ENCODE data around the gene ARHGEF4. TPM values are rescaled to one million over a fixed set of nuclear protein-coding genes. Genes with fewer than 3 reads are reported as not detected.

The ARHGEF4 gene
- total and polyA plus RNA-seq, 2 donors (not counting 3 experiments of a cell fraction or from before 2014, with no cell fraction given) = not detected

GRCh38 chr2:130908832-130909231 is 72.1 kb downstream of the ARHGEF4 start:
- dilution Hi-C loops (cut with MboI; ENCODE audit: extremely low pct_ligation_motif_present, low sequenced_read_pairs) = no loop called here
- no peaks in the 10 kb centered on the region for H3K9me3 ChIP-seq (replicated peaks; ENCODE audit: control insufficient read depth, insufficient read depth, low read length)
- intact Hi-C loops (cut with micrococcal nuclease) = no loop called here

More at GRCh38 chr2:130908832-130909231, 72.1 kb downstream of the ARHGEF4 start:
- Histone ChIP-seq H3K4me2 (ENCODE audit: insufficient read depth, low read length) (no peak overlapping the region), H3K4me1 (ENCODE audit: control insufficient read depth, extremely low read depth, insufficient read depth, low read length) (no peaks in the 10 kb centered on the region), H3K79me2 (ENCODE audit: control insufficient read depth, insufficient read depth, low read length) (no peaks in the 10 kb centered on the region), H3K9ac (replicated peaks; ENCODE audit: extremely low read depth, insufficient read depth, low read length) (no peak overlapping the region), H3K27me3 (ENCODE audit: control insufficient read depth in 2 of 2, insufficient read depth in 2 of 2, low read length in 2 of 2) (no peaks in the 10 kb centered on the region), H3K9me1 (replicated peaks; ENCODE audit: control insufficient read depth, extremely low read depth, insufficient read depth, low read length) (no peaks in the 10 kb centered on the region), H3K36me3 (ENCODE audit: control insufficient read depth in 2 of 2, extremely low read depth in 1 of 2, insufficient read depth in 2 of 2, low read length in 2 of 2) (no peaks in the 10 kb centered on the region), H4K20me1 (replicated peaks; ENCODE audit: control insufficient read depth, extremely low read depth, insufficient read depth, low read length) (no peaks in the 10 kb centered on the region), H3K4me3 (replicated peaks in 1 of 3; ENCODE audit: insufficient read depth in 1 of 3, low read depth in 1 of 3, low read length in 3 of 3) (no peak overlapping the region), H2AFZ (ENCODE audit: low read depth, low read length) (no peak overlapping the region), H3K27ac (ENCODE audit: insufficient read depth, low read depth, low read length) (no peak overlapping the region)
- DNase-seq (ENCODE audit: low read depth, low spot score) (no peak), FAIRE-seq (no peak)
- TF ChIP-seq JUN (IDR thresholded peaks at IDR 0.05; ENCODE audit: borderline replicate concordance, insufficient read depth, insufficient read length, low read depth) (no peak), MAX (IDR thresholded peaks at IDR 0.05; ENCODE audit: insufficient read depth, insufficient read length) (no peak), MYC (IDR thresholded peaks at IDR 0.05; ENCODE audit: low read depth, low read length) (no peak), CTCF (IDR thresholded peaks at IDR 0.05; ENCODE audit: extremely low read depth in 1 of 2, insufficient read depth in 1 of 2, low read depth in 1 of 2, low read length in 2 of 2) (no peak), GATA2 (IDR thresholded peaks at IDR 0.05; ENCODE audit: insufficient read depth, insufficient read length, low read depth, low read length) (no peak), EZH2 (IDR thresholded peaks at IDR 0.05; ENCODE audit: borderline replicate concordance, low read depth, low read length, severe bottlenecking) (no peak), POLR2AphosphoS5 (IDR thresholded peaks at IDR 0.05; ENCODE audit: insufficient read depth, low read depth, low read length) (no peak), FOS (IDR thresholded peaks at IDR 0.05; ENCODE audit: borderline replicate concordance, insufficient read depth, low read length) (no peak), POLR2A (IDR thresholded peaks at IDR 0.05; ENCODE audit: low read depth, low read length) (no peak)
- CTCF ChIA-PET = no interaction called here
- POLR2A ChIA-PET = no interaction called here
- BruUV-seq (replicated peaks) = no TSS peak

Data from endothelial cell of umbilical vein (primary cell).